GM21786 (cell line): ENCODE measurements around the gene OOSP2.
"Not testable (repeated sequence)": the region's sequence is repeated elsewhere in the genome, so short reads cannot be mapped to it uniquely, and the experiment has no call there.

Experiments
- ATAC-seq: cut with Tn5 transposase; IDR thresholded peaks from one replicate; pipeline ENCODE4 v1.9.1; 2021; ENCODE audit not compliant: unreplicated experiment

The OOSP2 gene, protein sequence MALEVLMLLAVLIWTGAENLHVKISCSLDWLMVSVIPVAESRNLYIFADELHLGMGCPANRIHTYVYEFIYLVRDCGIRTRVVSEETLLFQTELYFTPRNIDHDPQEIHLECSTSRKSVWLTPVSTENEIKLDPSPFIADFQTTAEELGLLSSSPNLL

DNA sequence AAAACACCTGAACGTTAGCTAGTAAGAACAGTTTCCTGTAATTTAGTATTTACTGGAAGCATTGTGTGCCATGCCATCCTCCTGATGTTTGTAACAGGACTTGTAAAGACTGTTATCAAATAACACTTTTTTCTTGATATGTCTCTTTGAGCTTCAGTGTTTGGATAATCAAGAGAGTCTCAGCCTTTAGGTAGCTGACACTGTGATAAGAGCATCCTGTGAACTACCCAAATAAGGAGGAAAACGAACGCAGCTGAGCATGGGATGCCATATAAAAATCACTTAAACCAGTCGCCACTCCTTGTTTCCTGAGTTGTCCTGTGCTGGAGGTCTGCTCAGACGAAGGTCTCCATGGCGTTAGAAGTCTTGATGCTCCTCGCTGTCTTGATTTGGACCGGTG, at the start of gene OOSP2:
Gene OOSP2 (plus strand): TSS at position 301 of the 400 bp plus-strand sequence. CDS start 51 bp downstream, at position 352.
- ATAC-seq: no peak

DNA sequence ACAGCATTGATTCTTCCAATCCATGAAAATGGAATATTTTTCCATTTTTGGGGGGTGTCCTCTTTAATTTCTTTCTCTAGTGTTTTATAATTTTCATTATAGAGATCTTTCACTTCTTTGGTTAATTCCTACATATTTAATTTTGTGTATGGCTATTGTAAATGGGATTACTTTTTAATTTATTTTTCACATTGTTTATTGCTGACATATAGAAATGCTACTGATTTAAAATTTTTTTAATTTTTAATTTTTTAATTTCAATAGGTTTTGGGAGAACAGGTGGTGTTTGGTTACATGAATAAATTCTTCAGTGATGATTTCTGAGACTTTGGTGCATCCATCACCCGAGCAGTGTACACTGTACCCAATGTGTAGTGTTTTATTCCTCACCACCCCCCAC, 49.8 kb upstream of the OOSP2 start:
- ATAC-seq: no peak

DNA sequence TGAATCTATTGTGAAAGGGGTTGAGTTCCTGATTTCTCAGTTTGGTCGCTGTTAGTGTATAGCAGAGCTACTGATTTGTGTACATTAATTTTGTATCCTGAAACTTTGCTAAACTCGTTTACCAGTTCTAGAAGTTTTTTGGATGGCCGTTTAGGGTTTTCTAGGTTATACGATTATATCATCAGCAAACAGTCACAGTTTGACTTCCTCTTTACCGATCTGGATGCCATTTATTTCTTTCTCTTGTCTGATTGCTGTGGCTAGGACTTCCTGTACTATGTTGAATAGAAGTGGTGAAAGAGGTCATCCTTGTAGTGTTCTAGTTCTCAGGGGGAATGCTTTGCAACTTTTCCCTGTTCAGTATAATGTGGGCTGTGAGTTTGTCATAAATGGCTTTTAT, 47.8 kb upstream of the OOSP2 start:
- ATAC-seq: no peak

GRCh38 chr11:59997800-59998199, 42.4 kb upstream of the OOSP2 start:
- ATAC-seq: no peak

GRCh38 chr11:59999691-60000090, 40.5 kb upstream of the OOSP2 start:
- no peak for ATAC-seq

GRCh38 chr11:60003729-60004128, 36.5 kb upstream of the OOSP2 start:
- ATAC-seq: no peak

DNA sequence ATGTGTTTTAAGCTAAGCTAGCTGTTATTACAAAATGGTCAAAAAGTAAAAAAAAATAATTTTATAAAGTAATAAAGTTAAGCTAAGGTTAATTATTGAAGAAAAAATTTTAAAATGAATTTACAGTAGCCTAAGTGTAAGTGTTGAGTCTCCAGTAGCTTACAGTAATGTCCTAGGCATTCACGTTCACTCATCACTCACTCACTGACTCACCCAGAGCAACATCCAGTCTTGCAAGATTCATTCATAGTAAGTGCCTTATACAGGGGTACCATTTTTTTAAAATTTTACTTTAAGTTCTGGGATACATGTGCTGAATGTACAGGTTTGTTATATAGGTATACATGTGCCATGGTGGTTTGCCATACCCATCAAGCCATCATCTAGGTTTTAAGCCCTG, 34.8 kb upstream of the OOSP2 start:
- ATAC-seq: no peak

DNA sequence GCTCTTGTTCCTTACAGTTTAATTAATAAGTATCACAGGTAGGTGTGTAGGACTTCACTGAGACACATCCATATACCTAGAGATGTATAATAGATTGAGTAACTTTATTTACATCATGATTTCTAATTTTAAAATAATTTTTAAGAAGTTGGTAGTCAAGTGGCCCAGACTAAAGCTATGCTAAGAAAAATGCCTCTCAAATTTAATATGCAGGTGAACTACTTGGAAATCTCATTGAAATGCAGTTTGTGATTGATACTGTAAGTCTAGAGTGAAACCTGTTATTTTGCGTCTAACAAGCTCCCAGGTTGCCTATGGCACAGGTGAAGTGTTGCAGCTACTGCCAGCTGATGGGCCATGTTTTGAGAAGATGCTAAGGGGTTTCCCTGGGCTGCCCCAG, 23.3 kb upstream of the OOSP2 start, which contains the start of gene OOSP4B:
Gene OOSP4B (plus strand): TSS at position 301 of the 400 bp plus-strand sequence.
- ATAC-seq: no peak

GRCh38 chr11:60018058-60018457, 22.2 kb upstream of the OOSP2 start:
- ATAC-seq: no peak

DNA sequence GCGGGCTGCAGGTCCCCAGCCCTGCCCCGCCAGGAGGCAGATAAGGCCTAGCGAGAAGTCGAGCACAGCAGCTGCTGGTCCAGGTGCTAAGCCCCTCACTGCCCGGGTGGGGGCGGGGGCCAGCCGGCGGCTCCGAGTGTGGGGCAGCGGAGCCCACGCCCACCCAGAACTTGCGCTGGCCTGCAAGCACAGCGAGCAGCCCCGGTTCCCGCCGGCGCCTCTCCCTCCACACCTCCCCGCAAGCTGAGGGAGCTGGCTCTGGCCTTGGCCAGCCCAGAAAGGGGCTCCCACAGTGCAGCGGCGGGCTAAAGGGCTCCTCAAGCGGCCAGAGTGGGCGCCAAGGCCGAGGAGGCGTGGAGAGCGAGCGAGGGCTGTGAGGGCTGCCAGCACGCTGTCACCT, 19.8 kb upstream of the OOSP2 start:
- not testable (repeated sequence) for ATAC-seq

DNA sequence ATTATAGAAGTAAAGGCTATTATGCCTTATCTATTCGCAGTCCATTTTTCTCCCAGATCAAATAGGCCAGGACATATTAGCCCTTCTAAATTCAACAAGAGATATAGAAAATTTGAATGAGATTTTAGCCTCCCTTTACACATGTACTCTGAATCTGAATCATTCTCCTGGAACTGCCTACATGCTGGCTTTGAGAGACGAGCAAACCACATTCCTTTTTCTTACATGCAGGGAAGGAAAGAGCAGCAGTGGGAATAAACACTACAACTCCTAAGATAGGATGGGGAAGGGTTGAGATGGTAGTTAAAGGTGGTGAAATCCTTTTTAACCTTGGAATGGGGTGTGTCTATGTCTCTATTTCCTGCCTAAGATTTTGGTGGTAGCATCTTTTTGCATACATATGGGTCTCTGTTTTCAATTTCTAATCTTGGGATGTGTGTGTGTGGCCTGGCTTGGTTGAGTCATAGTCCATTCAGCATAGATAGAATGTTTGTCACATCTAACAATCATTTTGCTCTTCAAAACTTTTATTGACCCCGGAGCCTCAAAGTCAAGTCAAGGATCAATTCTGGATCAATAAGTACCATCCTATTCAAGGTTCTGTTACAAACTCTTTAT, 11.1 kb upstream of the OOSP2 start:
- no peak for ATAC-seq

- not testable (repeated sequence) for ATAC-seq
Measured at GRCh38 chr11:60050422-60050821, 10.2 kb downstream of the OOSP2 start.

GRCh38 chr11:60050839-60051238, 10.6 kb downstream of the OOSP2 start:
- not testable (repeated sequence) for ATAC-seq

- no peak for ATAC-seq
Measured at GRCh38 chr11:60056349-60056969, 16.2 kb downstream of the OOSP2 start, which contains the start of gene MS4A3. TSS of gene MS4A3 (plus strand) at chr11:60056665. CDS start at chr11:60061161, 4,496 bp downstream.

- ATAC-seq: no peak
Measured at GRCh38 chr11:60059052-60059451, 18.8 kb downstream of the OOSP2 start.

DNA sequence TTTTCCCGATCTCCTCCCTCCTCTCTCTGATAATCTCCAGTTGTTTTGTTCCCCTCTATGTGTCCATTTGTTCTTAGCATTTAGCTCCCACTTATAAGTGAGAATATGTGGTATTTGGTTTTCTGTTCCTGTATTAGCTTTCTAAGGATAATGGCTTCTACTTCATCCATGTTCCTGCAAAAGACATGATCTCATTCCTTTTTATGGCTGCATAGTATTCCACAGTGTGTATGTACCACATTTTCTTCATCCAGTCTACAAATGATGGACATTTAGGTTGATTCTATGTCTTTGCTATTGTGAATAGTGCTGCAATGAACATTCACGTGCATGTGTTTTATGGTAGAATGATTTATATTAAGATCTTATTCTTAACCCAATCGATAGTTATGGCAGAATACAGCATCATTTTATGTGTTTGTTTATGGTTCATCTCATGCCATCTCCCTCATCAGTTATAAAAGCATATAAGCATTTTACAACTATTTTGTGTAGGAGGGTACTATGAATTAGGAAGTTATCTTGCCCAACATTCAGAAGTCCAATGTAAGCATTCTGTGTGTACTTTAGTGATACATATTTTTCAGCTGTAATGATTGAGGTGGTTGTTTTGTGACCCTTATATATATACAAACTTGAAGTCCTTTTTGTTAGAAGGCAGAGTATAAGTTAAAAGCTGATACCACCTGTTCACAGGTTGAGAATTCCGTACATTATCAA, 19.5 kb downstream of the OOSP2 start:
- no peak for ATAC-seq

DNA sequence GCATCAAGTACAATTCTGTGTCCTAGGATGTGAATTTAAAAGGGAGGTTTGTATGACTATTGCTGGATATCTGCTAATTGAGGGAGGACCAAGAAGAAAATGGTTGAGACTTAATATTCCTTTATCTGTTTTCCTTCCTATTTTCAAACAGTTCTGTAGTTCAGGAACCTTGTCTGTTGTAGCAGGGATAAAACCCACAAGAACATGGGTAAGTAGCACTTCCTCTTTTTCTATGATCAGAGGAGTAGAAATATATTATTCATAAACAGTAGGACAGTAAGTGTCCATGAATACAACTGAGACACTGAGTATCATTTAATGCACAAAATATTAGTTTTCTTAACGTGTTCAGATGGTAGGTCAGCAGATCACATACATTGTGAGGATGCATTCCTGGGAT, 23.9 kb downstream of the OOSP2 start:
- no peak for ATAC-seq

DNA sequence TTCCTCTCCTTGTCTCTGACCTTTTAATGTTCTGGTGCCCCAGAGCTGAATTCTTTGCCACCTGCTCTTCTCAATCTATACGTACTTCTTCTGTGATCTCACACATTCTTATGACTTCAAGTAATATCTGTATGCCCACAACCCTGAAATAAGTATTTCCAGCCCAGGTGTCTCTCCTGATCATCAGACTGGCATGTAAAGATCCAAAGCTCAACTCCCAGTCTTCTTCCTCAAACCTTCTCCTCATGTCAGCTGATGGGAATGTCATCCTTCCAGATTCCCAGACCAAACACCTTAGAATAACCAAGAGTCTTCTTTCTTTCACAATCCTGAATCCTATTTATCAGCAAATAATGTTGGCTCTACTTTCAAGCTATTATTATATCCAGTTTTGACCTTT, 25.6 kb downstream of the OOSP2 start:
- no peak for ATAC-seq

GRCh38 chr11:60069450-60069849, 29.2 kb downstream of the OOSP2 start:
- ATAC-seq: no peak

- not testable (repeated sequence) for ATAC-seq
Measured at GRCh38 chr11:60071644-60072043, 31.4 kb downstream of the OOSP2 start.

- no peak for ATAC-seq
Measured at GRCh38 chr11:60077216-60077817, 37.1 kb downstream of the OOSP2 start.
